MM.1S (cell line): ENCODE measurements around the gene DNAL1.

Source experiments
- DNase-seq: peaks from one replicate; pipeline ENCODE4 v3.0.0-alpha.2; 2015
- H2AFZ ChIP-seq: fragments of 300-600 bp; sonication (generic); 2 replicates; pipeline ENCODE4 v1.6.0; 2016; ENCODE audit warnings: antibody characterized with exemption, low read length
- H3F3A ChIP-seq: fragments of 300-600 bp; sonication (generic); 2 replicates; pipeline ENCODE4 v1.6.1; 2016; ENCODE audit warnings: mild to moderate bottlenecking, antibody characterized with exemption, low read length, moderate library complexity, mixed read lengths; ENCODE audit not compliant: insufficient read depth
- H3K27ac ChIP-seq: fragments of 300-600 bp; sonication (generic); 2 replicates; pipeline ENCODE4 v1.5.1; 2016; ENCODE audit warnings: mild to moderate bottlenecking, low read length
- H3K27me3 ChIP-seq: fragments of 300-600 bp; sonication (generic); replicated peaks from 2 replicates; pipeline ENCODE4 v1.6.0; 2016; ENCODE audit warnings: low read length; ENCODE audit not compliant: insufficient read depth
- H3K36me3 ChIP-seq: fragments of 300-600 bp; sonication (generic); replicated peaks from 2 replicates; pipeline ENCODE4 v1.6.1; 2016; ENCODE audit warnings: mild to moderate bottlenecking, low read length, mixed read lengths; ENCODE audit not compliant: insufficient read depth
- H3K4me1 ChIP-seq: fragments of 300-600 bp; sonication (generic); 2 replicates; pipeline ENCODE4 v1.6.1; 2016; ENCODE audit warnings: low read length, mixed read lengths
- H3K4me2 ChIP-seq: fragments of 300-600 bp; sonication (generic); 2 replicates; pipeline ENCODE4 v1.6.0; 2016; ENCODE audit warnings: low read depth, low read length
- H3K4me3 ChIP-seq: fragments of 300-600 bp; sonication (generic); 2 replicates; pipeline ENCODE4 v1.5.1; 2016; ENCODE audit warnings: low read length, mixed read lengths
- H3K79me2 ChIP-seq: fragments of 300-600 bp; sonication (generic); 2 replicates; pipeline ENCODE4 v1.6.1; 2016; ENCODE audit warnings: mixed run types, low read length, mixed read lengths
- H3K9ac ChIP-seq: fragments of 300-600 bp; sonication (generic); 2 replicates; pipeline ENCODE4 v1.6.1; 2016; ENCODE audit warnings: low read length, mixed read lengths
- H3K9me2 ChIP-seq: fragments of 300-600 bp; sonication (generic); replicated peaks from 2 replicates; pipeline ENCODE4 v1.6.1; 2016; ENCODE audit warnings: mild to moderate bottlenecking, low read length, mixed read lengths; ENCODE audit not compliant: insufficient read depth
- H3K9me3 ChIP-seq: fragments of 300-600 bp; sonication (generic); replicated peaks from 2 replicates; pipeline ENCODE4 v1.6.1; 2016; ENCODE audit warnings: mild to moderate bottlenecking, low read length, mixed read lengths; ENCODE audit not compliant: insufficient read depth
- H4K20me1 ChIP-seq: fragments of 300-600 bp; sonication (generic); 2 replicates; pipeline ENCODE4 v1.6.1; 2016; ENCODE audit warnings: mild to moderate bottlenecking, low read length, moderate library complexity, mixed read lengths; ENCODE audit not compliant: insufficient read depth
- EZH2 ChIP-seq: fragments of 300-600 bp; sonication (generic); optimal IDR thresholded peaks from 2 replicates; pipeline ENCODE3; 2017; ENCODE audit warnings: low read depth, mild to moderate bottlenecking, antibody characterized with exemption, low read length, mixed read lengths
- EZH2phosphoT487 ChIP-seq: fragments of 300-600 bp; sonication (generic); IDR thresholded peaks from 2 replicates; pipeline ENCODE4 v1.6.1; 2018; ENCODE audit warnings: antibody characterized with exemption, low read length
- TF ChIP-seq, protein P1 (sequence below): fragments of 300-600 bp; sonication (generic); IDR thresholded peaks from 2 replicates; pipeline ENCODE4 v1.5.1; 2016; ENCODE audit warnings: antibody characterized with exemption, low read length, mixed read lengths

Gene DNAL1

DNA sequence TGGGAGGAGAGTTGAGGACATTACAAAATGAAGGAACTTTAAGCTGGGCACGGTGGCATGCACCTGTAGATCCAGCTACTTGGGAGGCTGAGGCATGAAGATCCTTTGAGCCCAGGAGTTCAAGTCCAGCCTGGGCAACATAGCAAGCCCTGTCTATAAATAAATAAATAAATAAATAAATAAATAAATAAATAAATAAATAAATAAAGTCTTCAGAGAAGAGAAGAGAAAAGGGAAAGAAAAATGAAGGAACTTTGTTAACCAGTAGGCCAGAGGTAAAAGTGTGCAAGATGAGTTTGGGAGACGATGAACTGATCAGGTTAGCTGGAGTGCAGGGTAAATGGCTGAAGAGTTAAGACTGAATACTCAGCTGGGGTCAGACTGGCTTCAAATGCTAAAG, 49.3 kb downstream of the DNAL1 start:
- H3K9me3 ChIP-seq: no peaks in the 10 kb centered on the region
- no peak overlapping the region for H3K9ac ChIP-seq
- H3K4me3 ChIP-seq: no peak overlapping the region
- no peaks in the 10 kb centered on the region for H3K36me3 ChIP-seq
- no peak for DNase-seq
- no peak overlapping the region for H3K4me2 ChIP-seq
- no peaks in the 10 kb centered on the region for H3K79me2 ChIP-seq
- no peak overlapping the region for H2AFZ ChIP-seq
- H3K9me2 ChIP-seq: no peaks in the 10 kb centered on the region
- no peaks in the 10 kb centered on the region for H4K20me1 ChIP-seq
- no peaks in the 10 kb centered on the region for H3F3A ChIP-seq
- H3K27ac ChIP-seq: no peak overlapping the region
- no peaks in the 10 kb centered on the region for H3K4me1 ChIP-seq
- no peaks in the 10 kb centered on the region for H3K27me3 ChIP-seq
- TF ChIP-seq EZH2: no peak
- TF ChIP-seq, protein P1, sequence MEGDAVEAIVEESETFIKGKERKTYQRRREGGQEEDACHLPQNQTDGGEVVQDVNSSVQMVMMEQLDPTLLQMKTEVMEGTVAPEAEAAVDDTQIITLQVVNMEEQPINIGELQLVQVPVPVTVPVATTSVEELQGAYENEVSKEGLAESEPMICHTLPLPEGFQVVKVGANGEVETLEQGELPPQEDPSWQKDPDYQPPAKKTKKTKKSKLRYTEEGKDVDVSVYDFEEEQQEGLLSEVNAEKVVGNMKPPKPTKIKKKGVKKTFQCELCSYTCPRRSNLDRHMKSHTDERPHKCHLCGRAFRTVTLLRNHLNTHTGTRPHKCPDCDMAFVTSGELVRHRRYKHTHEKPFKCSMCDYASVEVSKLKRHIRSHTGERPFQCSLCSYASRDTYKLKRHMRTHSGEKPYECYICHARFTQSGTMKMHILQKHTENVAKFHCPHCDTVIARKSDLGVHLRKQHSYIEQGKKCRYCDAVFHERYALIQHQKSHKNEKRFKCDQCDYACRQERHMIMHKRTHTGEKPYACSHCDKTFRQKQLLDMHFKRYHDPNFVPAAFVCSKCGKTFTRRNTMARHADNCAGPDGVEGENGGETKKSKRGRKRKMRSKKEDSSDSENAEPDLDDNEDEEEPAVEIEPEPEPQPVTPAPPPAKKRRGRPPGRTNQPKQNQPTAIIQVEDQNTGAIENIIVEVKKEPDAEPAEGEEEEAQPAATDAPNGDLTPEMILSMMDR: no peak
- no peak for TF ChIP-seq EZH2phosphoT487

DNA sequence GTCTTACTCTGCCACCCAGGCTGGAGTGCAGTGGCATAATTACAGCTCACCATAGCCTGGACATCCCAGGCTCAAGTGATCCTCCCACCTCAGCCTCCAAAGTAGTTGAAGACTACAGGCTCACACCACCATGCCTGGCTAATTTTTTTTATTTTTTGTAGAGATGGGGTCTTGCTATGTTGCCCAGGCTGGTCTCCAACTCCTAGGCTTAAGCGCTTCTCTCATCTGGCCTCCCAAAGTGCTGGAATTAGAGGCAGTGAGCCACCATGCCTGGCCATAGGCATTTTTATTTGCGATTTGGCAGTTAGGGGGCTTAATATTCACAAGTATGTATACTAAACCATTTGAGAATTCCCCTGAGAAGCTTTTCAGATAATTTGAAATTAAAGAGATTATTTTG, 50.3 kb downstream of the DNAL1 start:
- Histone ChIP-seq H4K20me1 (no peaks in the 10 kb centered on the region), H3K79me2 (no peaks in the 10 kb centered on the region), H3K9me3 (no peaks in the 10 kb centered on the region), H3F3A (no peaks in the 10 kb centered on the region), H3K9me2 (no peaks in the 10 kb centered on the region), H3K27ac (no peak overlapping the region), H3K36me3 (no peaks in the 10 kb centered on the region), H3K9ac (no peak overlapping the region), H3K4me2 (no peak overlapping the region), H3K27me3 (no peaks in the 10 kb centered on the region), H3K4me1 (no peaks in the 10 kb centered on the region), H3K4me3 (no peak overlapping the region), H2AFZ (no peak overlapping the region)
- DNase-seq: no peak
- no peak for TF ChIP-seq EZH2phosphoT487
- TF ChIP-seq, protein P1: no peak
- no peak for TF ChIP-seq EZH2

DNA sequence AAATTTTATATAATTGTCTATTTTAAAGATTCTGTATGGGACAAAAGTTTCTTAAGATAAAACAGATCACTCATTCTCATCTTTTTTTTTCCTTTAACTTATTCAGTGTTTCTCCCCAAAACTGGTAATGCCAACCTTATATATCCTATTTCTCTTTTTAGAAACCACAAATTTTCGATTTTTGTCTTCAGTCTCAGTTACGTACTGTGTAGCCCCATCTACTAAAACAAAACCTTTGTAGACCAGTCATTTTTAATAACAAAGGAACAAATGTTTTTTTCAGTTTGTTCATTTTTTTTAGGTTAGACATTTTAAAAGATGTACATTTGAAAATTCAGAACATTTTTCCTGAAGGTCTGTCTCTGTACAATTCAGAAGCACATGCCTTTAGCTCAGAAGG, 51.2 kb downstream of the DNAL1 start:
- no peak for DNase-seq
- Histone ChIP-seq H3K4me3 (no peak overlapping the region), H3K27ac (no peak overlapping the region), H3K36me3 (no peaks in the 10 kb centered on the region), H3K9me2 (no peaks in the 10 kb centered on the region), H3K9me3 (no peaks in the 10 kb centered on the region), H3K4me1 (no peaks in the 10 kb centered on the region), H3K27me3 (no peaks in the 10 kb centered on the region), H4K20me1 (no peaks in the 10 kb centered on the region), H3K4me2 (no peak overlapping the region), H3F3A (no peaks in the 10 kb centered on the region), H3K79me2 (no peaks in the 10 kb centered on the region), H3K9ac (no peak overlapping the region), H2AFZ (no peak overlapping the region)
- TF ChIP-seq EZH2 (no peak), EZH2phosphoT487 (no peak)
- TF ChIP-seq, protein P1: no peak
